Peyer's patch (tissue), 4 donors: ENCODE measurements around the gene WWOX.

Experiments used
- CTCF ChIP-seq, 6 experiments: fragments of 450-650 bp in 4 of 6; fragments of 200-600 bp in 2 of 6; sonication (generic) in 1 of 6; IDR thresholded peaks; one replicate each; pipeline ENCODE4 v1.5.1; 2017 to 2019; ENCODE audit warnings: antibody characterized with exemption in 6 of 6, mild to moderate bottlenecking in 3 of 6, moderate library complexity in 1 of 6
- POLR2A ChIP-seq, 2 donors: fragments of 450-650 bp; IDR thresholded peaks; one replicate each; pipeline ENCODE4 v1.5.1; 2017; ENCODE audit warnings: antibody characterized with exemption in 2 of 2, mild to moderate bottlenecking in 2 of 2, moderate library complexity in 2 of 2

- no peak for TF ChIP-seq CTCF (IDR thresholded peaks at IDR 0.05)
- TF ChIP-seq POLR2A (IDR thresholded peaks at IDR 0.05), result no peak
These were observed 882.8 kb downstream of the WWOX start for GRCh38 chr16:78982096-78982744.
